ENCODE data around the gene CEPT1.

DNA sequence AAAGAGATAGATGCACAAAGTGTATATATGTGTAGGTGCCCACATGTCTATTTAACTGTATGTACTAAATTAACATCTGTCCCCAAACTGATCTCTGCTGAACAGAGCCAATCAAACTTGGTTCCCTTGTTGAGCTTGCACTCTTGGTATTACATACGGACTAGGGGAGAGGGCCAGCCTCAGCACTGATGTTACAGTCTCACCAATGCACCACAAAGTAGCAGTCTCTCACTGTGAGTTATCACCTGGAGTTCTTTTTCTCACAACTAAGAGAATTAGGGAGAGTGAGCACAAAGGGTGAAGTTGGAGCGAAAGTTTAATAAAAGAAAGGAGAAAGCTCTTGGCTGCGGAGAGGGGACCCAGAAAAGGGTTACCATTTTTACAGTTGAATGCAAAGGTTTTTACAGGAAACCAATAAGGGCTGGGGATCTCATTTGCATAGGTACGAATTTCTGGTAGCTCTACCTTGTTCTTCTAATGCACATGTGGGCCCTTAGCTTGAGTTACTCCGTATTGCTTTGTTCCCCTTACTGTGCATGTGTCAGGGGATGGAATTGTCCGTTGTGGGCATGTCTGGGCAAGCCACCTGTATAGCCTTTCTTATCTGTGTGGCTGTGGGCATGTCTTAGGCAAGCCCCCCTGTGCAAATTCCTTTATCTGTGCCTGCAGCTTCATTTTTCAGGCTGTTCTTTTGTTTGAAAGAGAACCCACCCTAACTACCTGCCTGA lies 74.2 kb downstream of the CEPT1 start:
- no peak for TF ChIP-seq POLR2A (IDR thresholded peaks at IDR 0.05)
- TF ChIP-seq, protein P1, sequence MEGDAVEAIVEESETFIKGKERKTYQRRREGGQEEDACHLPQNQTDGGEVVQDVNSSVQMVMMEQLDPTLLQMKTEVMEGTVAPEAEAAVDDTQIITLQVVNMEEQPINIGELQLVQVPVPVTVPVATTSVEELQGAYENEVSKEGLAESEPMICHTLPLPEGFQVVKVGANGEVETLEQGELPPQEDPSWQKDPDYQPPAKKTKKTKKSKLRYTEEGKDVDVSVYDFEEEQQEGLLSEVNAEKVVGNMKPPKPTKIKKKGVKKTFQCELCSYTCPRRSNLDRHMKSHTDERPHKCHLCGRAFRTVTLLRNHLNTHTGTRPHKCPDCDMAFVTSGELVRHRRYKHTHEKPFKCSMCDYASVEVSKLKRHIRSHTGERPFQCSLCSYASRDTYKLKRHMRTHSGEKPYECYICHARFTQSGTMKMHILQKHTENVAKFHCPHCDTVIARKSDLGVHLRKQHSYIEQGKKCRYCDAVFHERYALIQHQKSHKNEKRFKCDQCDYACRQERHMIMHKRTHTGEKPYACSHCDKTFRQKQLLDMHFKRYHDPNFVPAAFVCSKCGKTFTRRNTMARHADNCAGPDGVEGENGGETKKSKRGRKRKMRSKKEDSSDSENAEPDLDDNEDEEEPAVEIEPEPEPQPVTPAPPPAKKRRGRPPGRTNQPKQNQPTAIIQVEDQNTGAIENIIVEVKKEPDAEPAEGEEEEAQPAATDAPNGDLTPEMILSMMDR (IDR thresholded peaks at IDR 0.05): no peak

Measured in gastroesophageal sphincter (tissue), 3 donors.